Activated CD4-positive, alpha-beta T cell treated with anti-CD3 and anti-CD28 coated beads, Interleukin-2, Interleukin-6, amounts not matched to agents 100 ng/mL and 50 ng/mL, durations not matched to agents 16 hours and 8 hours (primary cell): ENCODE data around the gene TCAP.
A peak's percentile ranks its signal among the peaks of the same experiment; 100 is the strongest.

ENCODE experiments used
- DNase-seq: peaks from one replicate; pipeline ENCODE4 v3.0.0-alpha.2; 2020

Gene TCAP

DNA sequence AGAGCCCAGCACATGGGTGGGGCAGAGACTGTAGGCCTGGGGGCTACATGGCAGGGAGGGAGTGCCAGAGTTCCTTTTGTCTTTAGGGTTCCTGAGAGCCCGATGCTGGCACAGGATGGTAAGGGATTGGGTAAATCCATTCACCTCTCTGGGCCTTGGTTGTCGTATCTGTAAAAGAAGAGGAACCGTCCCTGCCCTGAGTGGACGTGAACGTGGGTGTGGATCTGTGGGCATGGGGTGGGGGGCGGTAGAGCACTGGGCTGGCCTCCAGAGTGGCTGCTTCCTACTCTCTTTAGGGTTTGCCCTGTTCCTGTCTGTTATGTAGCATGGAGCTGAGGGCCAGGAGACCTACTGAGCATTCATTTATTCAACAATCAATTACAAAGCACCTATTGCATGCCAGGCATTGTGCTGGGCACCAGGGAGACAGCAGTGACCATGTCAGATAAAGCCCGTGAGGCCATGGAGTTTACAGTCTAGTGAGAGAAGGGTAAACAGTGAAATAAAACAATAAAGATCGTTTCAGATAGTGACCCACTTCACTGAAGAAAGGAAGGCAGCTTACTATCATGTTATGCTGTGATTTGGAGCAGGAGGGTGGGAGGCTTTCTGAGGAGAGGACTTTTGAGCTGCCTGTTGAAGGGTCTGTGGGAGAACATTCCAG, 13.1 kb upstream of the TCAP start:
- DNase-seq = no peak

DNA sequence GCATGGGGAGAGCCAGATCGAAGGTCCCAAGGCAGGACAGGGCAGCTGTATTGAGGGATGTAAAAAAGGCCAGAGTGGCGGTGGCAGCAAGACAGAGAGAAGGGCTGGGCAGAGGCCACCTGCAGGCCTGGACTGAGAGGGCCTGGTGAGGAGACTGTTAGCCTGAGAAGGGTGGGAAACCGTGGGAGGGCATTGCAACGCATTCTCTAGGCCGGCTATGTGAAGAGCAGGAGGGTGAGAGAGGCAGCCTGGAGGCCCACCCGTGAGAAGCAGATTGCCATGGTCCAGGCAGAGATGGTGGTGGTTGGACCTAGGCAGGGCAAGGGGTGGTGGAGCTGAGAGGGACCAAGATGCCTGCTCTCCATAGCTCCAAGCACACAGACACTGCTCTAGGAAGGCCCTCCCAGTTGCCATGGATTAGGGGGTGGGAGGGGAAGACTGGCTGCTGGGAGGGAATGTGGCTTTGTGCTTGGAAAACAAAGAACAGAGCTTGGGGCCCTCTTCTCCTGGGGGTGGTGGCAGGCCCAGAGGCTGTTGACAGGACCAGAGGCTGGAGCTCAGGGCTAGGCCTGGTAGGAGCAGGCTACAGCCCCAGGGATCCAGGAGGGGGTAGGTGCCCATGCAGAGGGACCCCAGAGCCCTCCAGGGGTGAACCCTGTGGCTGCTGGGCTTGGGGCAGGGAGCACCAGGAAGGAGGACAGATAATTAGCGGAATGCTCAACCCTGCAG, 12.4 kb upstream of the TCAP start:
- DNase-seq = no peak

DNA sequence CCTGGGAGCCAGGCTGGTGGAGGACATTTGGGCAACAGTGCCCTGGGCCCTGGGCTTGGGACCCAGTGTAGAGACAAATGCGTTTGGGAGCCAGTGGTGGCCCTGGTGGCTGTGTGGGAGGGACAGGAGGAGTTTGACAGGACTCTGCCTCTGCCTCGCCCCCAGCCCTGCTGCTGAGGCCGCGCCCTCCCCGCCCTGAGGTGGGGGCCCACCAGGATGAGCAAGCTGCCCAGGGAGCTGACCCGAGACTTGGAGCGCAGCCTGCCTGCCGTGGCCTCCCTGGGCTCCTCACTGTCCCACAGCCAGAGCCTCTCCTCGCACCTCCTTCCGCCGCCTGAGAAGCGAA, 11.9 kb upstream of the TCAP start:
- no peak for DNase-seq

DNA sequence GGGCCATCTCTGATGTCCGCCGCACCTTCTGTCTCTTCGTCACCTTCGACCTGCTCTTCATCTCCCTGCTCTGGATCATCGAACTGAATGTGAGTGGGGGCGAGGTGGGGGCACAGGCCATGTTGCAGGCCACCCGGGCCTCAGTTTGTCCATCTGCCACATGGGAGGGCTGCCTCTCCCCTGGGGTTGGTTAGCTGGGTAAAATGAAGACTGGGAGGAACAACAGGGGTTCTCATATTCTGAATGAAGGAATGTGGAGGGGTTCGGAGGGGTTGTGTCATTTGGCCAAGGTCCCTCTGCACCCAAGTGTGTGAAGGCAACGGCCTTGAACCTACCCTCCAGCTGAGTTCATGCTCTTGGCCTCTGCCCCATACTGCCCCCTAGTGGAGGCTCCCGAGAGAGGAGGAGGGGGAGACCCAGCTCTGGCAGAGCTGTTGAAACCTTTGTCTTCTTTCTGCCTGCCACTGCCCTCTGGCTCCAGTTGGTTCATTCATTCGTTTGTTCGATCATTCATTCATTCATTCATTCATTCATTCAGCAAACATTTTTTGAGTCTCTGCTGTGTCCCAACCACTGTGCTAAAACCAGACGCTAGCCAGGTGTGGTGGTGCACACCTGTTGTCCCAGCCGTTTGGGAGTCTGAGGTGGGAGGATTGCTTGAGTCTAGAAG, 11.4 kb upstream of the TCAP start:
- DNase-seq = peak; percentile 88

DNA sequence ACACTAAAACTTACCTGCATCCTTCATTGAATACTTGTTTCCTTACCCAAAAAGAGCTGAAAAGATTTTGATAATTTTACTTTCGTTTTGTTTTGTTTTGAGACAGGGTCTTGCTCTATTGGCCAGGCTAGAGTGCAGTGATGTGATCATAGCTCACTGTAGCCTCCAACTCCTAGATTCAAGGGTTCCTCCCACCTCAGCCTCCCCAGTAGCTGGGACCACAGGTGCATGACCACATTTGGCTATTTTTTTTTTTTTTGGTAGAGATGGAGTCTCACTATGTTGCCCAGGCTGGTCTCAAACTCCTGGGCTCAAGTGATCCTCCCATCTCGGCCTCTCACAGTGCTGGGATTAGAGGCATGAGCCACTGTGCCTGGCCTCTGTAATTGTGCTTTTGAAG, 10.0 kb upstream of the TCAP start:
- no peak for DNase-seq

DNA sequence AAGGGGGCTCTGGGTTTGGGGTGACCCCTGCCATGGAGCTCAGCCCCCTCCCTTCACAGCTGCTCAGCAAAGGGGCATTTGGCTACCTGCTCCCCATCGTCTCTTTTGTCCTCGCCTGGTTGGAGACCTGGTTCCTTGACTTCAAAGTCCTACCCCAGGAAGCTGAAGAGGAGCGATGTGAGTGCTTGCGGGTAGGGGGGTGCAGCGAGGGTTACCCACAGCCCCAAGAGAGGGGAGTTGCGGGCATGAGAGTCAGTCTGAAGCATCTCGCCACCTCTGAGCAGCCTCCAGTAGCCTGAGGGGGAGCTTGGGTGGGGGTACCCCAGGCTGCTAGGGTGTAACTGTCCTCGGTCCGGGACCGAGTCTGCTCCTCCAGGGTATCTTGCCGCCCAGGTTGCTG, 6.8 kb upstream of the TCAP start:
- no peak for DNase-seq

DNA sequence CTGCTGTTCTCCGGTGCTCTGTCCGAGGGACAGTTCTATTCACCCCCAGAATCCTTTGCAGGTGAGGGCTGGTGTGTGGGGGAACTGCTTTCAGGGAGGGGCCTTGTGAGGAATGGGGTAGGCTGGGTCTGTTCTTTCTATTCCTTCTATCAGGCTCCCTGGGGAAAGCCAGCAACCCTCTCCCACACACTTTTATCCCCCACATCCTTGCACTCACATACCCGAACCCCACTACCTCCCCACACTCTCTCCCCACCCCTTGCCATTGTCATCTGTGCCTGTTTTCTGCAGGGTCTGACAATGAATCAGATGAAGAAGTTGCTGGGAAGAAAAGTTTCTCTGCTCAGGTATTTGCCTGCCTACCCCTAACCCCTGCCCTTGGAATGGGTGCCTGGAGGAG, 6.4 kb upstream of the TCAP start:
- DNase-seq = no peak

DNA sequence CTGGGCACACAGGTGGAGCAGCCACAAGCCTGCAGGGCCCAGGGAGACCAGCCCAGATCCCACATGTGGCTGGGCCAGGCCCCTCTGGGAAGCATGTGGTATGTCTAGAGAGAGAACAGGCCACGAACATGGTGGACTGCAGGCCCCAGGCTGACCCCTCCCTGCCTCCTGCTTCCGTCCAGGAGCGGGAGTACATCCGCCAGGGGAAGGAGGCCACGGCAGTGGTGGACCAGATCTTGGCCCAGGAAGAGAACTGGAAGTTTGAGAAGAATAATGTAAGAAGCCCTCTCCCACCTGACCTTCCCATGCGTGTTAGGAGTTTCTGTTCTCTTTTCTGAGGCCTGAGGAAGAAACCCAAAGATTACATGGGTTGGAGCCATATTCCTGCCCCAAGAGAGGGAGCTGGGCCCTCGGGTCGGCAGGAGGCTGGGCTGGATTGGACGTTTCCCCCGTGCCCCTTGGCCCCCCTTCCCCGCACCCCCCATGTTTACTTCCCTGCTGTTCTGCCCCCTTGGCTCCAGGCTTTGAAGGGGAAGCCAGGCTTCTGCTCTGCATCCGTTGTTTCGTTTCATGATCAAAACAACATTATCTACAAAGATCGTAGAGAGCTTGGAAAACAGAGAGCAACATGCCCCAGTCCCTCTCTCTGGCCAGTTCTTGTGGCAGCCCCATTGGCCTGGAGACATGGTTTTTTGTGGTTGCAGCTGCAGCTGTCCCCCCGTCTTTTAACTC, 5.7 kb upstream of the TCAP start:
- no peak for DNase-seq

DNA sequence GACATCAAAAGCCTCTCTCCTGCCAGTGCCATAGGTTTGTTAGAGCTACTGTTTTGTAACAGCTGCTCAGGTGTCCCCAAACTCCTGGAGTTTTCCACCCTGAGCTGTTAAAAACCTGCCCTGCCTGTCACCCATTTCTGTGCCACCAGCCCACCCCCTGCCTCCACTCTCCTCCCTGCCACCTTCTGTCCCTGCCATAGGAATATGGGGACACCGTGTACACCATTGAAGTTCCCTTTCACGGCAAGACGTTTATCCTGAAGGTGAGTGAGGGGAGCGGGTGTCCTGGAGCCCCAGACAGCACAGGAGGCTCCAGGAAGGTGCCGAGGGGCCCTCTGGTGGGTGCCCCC, 5.2 kb upstream of the TCAP start:
- no peak for DNase-seq

DNA sequence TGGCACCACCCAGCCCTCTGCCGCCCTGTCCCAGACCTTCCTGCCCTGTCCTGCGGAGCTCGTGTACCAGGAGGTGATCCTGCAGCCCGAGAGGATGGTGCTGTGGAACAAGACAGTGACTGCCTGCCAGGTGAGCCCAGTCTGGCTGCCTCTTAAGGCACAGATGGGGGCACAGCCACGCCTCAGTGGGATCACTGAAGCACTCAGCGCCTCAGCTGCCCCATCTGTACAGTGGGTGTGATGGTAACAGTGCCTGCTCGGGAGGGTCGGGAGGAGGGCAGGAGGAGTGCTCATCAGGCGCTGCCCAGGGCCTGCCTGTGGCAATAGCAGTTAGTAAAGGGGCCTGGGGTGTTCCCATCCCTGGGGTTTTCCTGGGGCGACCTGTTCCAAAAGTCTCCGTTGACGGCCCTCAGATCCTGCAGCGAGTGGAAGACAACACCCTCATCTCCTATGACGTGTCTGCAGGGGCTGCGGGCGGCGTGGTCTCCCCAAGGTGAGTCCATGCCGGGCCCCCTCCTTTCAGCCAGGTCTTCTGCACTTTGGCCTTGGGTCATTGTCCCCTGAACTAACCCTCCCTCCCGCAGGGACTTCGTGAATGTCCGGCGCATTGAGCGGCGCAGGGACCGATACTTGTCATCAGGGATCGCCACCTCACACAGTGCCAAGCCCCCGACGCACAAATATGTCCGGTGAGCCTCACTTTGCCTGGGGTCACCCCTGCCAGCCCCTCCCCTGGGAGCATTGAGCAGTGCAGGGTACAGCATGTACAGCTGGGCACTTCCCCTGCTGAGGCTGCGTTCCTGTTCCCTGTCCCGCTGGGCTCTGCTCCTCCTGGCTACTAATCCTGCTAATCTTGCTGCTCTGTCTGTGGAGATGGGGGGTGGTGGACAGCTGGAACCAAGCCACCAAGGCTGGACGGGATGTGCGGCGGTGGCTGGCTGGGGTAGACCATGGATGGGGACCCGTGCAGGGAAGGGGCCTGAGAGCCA, 4.5 kb upstream of the TCAP start:
- no peak for DNase-seq

DNA sequence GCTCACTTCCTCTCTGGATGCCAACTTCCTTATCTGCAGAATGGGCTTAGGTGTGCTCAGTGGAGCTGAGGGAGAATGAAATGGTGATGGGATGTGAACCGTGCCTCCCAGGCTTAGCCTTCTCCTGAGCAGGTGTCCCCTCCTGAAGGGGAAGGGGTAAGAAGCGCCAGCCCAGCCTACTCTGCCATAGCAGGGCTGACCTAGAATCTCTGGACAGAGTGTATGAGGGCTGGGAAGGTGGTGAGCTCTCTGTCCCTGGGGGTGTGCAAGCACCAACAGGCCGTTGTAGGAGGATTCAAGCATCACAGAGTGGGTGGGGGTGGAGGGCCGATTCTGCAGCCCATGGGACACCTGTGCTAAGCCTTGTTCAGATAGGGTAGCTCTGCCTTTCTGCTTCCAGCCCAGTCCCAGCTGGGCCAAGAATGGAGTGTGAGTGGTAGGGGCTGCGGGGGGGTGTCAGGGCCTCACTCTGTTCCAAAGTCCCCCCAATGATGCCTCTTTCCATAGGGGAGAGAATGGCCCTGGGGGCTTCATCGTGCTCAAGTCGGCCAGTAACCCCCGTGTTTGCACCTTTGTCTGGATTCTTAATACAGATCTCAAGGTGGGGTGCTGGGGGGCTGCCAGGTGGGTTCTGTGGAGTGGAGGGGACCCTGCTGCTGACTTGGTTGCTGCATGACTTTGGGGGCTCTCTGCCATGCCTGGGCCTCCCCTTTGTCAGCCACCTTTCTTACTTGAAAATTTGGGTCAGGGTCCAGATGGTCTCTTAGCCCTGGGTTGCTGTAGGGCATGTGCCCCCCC, 3.2 kb upstream of the TCAP start:
- no peak for DNase-seq

DNA sequence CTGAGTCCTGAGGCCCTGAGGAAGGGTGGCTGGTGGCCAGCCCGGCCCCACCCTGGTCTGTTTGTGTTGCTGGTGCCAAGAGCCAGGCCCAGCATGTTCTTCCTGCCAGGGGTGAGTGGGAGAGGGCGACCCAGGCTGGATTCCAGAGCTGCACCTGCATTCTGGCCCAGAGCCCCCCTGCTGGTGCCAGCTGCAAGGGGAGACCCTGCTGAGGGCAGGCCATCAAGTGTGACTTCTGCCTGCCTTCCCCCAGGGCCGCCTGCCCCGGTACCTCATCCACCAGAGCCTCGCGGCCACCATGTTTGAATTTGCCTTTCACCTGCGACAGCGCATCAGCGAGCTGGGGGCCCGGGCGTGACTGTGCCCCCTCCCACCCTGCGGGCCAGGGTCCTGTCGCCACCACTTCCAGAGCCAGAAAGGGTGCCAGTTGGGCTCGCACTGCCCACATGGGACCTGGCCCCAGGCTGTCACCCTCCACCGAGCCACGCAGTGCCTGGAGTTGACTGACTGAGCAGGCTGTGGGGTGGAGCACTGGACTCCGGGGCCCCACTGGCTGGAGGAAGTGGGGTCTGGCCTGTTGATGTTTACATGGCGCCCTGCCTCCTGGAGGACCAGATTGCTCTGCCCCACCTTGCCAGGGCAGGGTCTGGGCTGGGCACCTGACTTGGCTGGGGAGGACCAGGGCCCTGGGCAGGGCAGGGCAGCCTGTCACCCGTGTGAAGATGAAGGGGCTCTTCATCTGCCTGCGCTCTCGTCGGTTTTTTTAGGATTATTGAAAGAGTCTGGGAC, 2.4 kb upstream of the TCAP start:
- no peak for DNase-seq

DNA sequence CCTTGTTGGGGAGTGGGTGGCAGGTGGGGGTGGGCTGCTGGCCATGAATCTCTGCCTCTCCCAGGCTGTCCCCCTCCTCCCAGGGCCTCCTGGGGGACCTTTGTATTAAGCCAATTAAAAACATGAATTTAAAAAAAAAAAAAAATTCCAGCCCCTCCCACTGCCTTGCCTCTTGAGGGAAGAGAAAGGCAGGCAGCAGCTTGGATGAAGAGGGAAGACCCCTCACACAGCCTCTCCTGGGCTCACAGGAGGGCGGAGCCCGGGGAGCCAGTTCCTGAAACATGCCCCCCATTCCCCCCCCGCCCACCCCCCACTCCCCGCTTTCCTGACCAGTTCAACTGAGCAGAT, 1.8 kb upstream of the TCAP start:
- DNase-seq = no peak

DNA sequence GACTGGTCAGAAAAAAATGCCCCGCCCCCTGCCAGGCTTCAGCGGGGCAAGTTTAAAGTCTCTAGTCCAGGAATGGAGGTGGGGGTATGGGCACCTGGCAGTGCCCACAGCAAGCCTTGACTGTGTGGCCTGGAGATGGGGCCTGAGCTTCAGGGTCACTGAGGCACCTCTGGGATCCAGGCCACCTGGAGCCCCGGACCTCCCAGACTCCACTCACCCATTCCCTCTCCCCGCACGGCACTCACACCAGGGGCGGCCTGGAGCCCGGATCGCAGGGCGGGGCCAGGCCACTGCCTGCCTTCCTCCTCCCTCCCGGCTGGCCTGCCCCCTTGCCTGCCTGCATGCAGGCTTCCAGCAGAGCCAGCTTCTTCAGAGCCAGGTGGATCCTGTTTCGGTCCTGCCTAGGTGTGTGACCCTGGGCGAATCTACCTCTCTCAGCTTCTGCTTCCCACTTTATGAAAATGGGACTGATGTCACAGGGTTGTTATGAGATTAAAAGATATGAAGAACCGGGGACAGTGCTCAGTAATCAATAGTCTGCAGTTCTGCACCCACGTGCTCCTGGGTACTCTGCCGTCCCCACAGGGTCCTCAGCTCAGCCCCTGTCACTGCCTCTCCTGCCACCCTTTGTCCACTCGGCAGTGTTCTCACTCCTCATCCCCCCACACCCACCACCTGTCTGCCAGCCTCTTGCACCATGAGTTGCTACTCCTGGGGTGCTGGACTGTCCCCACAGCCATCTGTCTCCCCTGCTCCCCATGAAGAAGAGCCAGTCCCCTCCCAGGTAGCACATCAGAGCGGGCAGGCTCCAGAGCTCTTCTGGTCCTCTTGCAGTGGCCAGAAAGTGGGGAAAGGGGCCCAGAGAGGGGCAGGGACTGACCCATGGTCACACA, 1.2 kb upstream of the TCAP start:
- no peak for DNase-seq

DNA sequence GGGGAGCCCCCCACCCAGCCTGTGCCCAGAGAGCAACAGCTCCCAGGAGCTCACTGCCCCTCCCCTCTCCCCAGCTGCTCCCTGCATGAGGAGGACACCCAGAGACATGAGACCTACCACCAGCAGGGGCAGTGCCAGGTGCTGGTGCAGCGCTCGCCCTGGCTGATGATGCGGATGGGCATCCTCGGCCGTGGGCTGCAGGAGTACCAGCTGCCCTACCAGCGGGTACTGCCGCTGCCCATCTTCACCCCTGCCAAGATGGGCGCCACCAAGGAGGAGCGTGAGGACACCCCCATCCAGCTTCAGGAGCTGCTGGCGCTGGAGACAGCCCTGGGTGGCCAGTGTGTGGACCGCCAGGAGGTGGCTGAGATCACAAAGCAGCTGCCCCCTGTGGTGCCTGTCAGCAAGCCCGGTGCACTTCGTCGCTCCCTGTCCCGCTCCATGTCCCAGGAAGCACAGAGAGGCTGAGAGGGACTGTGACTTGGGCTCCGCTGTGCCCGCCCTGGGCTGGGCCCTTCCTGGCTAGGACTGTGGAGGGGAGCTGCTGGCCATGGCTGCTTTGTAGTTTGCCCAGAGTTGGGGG, 584 bp downstream of the TCAP start:
- no peak for DNase-seq

DNA sequence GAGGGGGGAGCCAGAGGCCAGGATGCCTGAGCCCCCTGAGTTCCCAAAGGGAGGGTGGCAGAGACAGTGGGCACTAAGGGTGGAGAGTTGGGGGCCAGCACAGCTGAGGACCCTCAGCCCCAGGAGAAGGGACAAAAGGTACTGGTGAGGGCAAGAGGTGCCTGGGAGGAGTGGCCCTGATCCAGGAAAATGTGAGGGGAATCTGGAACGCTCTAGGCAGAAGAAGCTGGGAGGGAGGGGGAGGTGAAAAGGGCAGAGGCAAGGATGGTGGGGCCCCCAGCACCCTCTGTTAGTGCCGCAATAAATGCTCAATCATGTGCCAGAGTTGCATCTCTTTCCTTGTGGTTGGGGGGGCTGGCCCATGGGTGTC, 1.1 kb downstream of the TCAP start:
- DNase-seq = no peak

DNA sequence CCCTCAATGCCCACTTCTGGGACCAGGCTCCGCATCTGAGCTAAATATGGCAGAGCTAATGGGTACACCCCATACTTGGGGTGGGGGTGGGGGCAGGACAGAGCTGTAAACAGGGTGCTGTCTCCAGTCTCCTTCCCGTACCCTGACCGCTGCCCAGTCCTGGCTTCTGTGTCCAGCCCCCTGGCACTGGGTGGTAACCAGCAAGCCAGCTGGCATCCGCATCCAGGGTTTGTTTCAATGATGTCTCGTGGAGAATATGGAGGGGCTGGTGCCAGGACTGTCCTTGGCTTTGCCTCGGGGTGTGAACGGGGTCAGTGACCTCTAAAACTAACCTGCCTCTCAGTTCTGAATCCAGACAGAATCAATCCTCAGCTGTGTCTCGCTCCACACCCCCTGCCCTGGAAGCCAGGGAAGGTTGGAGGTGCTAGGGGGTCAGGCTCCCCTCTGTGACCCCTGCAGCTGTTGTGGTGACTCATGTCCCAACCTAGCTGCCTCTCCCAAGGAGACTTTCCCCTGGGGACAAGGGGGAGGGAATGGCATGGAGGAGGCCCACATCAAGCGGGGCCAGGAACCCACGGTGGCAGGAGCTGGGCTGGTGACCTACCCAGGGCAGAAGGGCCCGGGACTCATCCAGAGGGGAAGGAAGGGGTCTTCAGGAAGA, 1.6 kb downstream of the TCAP start:
- DNase-seq = no peak

DNA sequence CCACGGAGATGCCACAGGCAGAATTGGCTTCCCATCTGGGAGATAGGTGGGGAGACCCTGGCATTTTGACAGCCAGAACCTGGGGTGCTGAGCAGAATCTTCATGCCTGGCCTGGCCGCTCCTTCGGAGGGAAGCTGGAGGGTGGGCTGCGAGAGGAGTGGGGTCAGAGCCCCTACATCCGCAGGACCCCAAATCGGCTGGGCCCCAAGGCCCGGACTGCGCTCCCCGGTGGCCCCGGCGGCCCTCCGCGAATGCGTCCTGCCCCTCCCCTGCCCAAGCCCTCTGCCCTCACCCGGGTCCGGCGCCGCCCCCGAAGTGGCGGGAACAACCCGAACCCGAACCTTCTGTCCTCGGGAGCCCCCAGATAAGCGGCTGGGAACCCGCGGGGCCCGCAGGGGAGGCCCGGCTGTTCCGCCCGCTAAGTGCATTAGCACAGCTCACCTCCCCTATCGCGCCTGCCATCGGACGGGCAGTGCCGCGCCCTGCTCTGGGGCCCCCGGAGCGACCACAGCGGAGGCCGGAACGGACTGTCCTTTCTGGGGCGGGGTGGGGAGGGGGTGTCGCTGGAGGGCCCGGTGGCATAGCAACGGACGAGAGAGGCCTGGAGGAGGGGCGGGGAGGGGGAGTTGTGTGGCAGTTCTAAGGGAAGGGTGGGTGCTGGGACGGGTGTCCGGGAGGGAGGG, 2.3 kb downstream of the TCAP start:
- DNase-seq = no peak
